Muscle layer of duodenum (tissue), 2 donors: ENCODE measurements around the gene KCNMA1.

Experiments used
- H3K27ac ChIP-seq: one replicate; pipeline ENCODE4 v1.7.0; 2013; ENCODE audit warnings: mild to moderate bottlenecking, low read length
- H3K27me3 ChIP-seq: one replicate; pipeline ENCODE4 v1.7.0; 2013; ENCODE audit warnings: low read depth, mild to moderate bottlenecking, control low read depth, low read length
- H3K36me3 ChIP-seq, 2 donors: one replicate each; pipeline ENCODE4 v1.7.0; 2013; ENCODE audit warnings: low read length in 2 of 2, control low read depth in 1 of 2, mild to moderate bottlenecking in 1 of 2; ENCODE audit not compliant: insufficient read depth in 2 of 2, control insufficient read depth in 1 of 2
- H3K4me1 ChIP-seq, 2 donors: one replicate each; pipeline ENCODE4 v1.7.0; 2013; ENCODE audit warnings: low read length in 2 of 2, mild to moderate bottlenecking in 2 of 2, control low read depth in 1 of 2, moderate library complexity in 1 of 2; ENCODE audit not compliant: insufficient read depth in 2 of 2, control insufficient read depth in 1 of 2
- H3K4me3 ChIP-seq, 2 donors: one replicate each; pipeline ENCODE4 v1.7.0; 2013; ENCODE audit warnings: low read length in 2 of 2, low read depth in 1 of 2, mild to moderate bottlenecking in 1 of 2
- H3K9me3 ChIP-seq, 2 donors: one replicate each; pipeline ENCODE4 v1.7.0; 2013; ENCODE audit warnings: low read length in 2 of 2, control low read depth in 1 of 2, mild to moderate bottlenecking in 1 of 2; ENCODE audit not compliant: control insufficient read depth in 1 of 2
- donor health status: healthy.

The KCNMA1 gene

GRCh38 chr10:77433546-77433945 is 204.1 kb downstream of the KCNMA1 start:
- peaks cover 0 to 8% of the 10 kb centered on the region in 2 donors for H3K4me1 ChIP-seq
- H3K9me3 ChIP-seq, result no peaks in the 10 kb centered on the region
- H3K36me3 ChIP-seq, result no peaks in the 10 kb centered on the region
- H3K27me3 ChIP-seq, result no peaks in the 10 kb centered on the region
- no peak overlapping the region for H3K4me3 ChIP-seq
- no peak overlapping the region for H3K27ac ChIP-seq

GRCh38 chr10:77431980-77432797 is 205.4 kb downstream of the KCNMA1 start:
- H3K27ac ChIP-seq, result no peak overlapping the region
- no peaks in the 10 kb centered on the region for H3K9me3 ChIP-seq
- no peak overlapping the region for H3K4me3 ChIP-seq
- H3K4me1 ChIP-seq, result peaks cover 0 to 10% of the 10 kb centered on the region in 2 donors
- H3K36me3 ChIP-seq, result no peaks in the 10 kb centered on the region
- H3K27me3 ChIP-seq, result no peaks in the 10 kb centered on the region

- Histone ChIP-seq H3K36me3 (no peaks in the 10 kb centered on the region), H3K27ac (no peak overlapping the region), H3K4me1 (peaks cover 0 to 14% of the 10 kb centered on the region in 2 donors), H3K4me3 (no peak overlapping the region), H3K27me3 (no peaks in the 10 kb centered on the region), H3K9me3 (no peaks in the 10 kb centered on the region)
These were observed 206.4 kb downstream of the KCNMA1 start for GRCh38 chr10:77431209-77431611.

- Histone ChIP-seq H3K27ac (no peak overlapping the region), H3K27me3 (no peaks in the 10 kb centered on the region), H3K36me3 (no peaks in the 10 kb centered on the region), H3K9me3 (no peaks in the 10 kb centered on the region), H3K4me3 (no peak overlapping the region), H3K4me1 (peaks cover 0 to 10% of the 10 kb centered on the region in 2 donors)
These were observed 207.1 kb downstream of the KCNMA1 start for GRCh38 chr10:77430530-77430929.

- no peaks in the 10 kb centered on the region for H3K27me3 ChIP-seq
- peaks cover 0 to 16% of the 10 kb centered on the region in 2 donors for H3K4me1 ChIP-seq
- no peak overlapping the region for H3K27ac ChIP-seq
- no peaks in the 10 kb centered on the region for H3K9me3 ChIP-seq
- H3K4me3 ChIP-seq, result no peak overlapping the region
- no peaks in the 10 kb centered on the region for H3K36me3 ChIP-seq
These were observed 208.8 kb downstream of the KCNMA1 start for GRCh38 chr10:77428691-77429395.

GRCh38 chr10:77424257-77424656 is 213.4 kb downstream of the KCNMA1 start:
- no peak overlapping the region for H3K27ac ChIP-seq
- no peaks in the 10 kb centered on the region for H3K27me3 ChIP-seq
- no peaks in the 10 kb centered on the region for H3K36me3 ChIP-seq
- peaks cover 0 to 18% of the 10 kb centered on the region in 2 donors for H3K4me1 ChIP-seq
- H3K4me3 ChIP-seq, result no peak overlapping the region
- no peaks in the 10 kb centered on the region for H3K9me3 ChIP-seq

GRCh38 chr10:77422491-77423338 is 214.9 kb downstream of the KCNMA1 start:
- no peak overlapping the region for H3K4me3 ChIP-seq
- no peak overlapping the region for H3K27ac ChIP-seq
- no peaks in the 10 kb centered on the region for H3K36me3 ChIP-seq
- peaks cover 0 to 30% of the 10 kb centered on the region in 2 donors for H3K4me1 ChIP-seq
- H3K27me3 ChIP-seq, result no peaks in the 10 kb centered on the region
- no peaks in the 10 kb centered on the region for H3K9me3 ChIP-seq

- H3K27ac ChIP-seq, result no peak overlapping the region
- no peaks in the 10 kb centered on the region for H3K36me3 ChIP-seq
- H3K4me1 ChIP-seq, result peaks cover 8 to 33% of the 10 kb centered on the region in 2 donors
- H3K4me3 ChIP-seq, result no peak overlapping the region
- no peaks in the 10 kb centered on the region for H3K27me3 ChIP-seq
- H3K9me3 ChIP-seq, result no peaks in the 10 kb centered on the region
These were observed 216.0 kb downstream of the KCNMA1 start for GRCh38 chr10:77421591-77421990.

- Histone ChIP-seq H3K4me1 (peaks cover 8 to 33% of the 10 kb centered on the region in 2 donors), H3K9me3 (no peaks in the 10 kb centered on the region), H3K36me3 (no peaks in the 10 kb centered on the region), H3K27me3 (no peaks in the 10 kb centered on the region), H3K4me3 (no peak overlapping the region), H3K27ac (no peak overlapping the region)
These were observed 216.6 kb downstream of the KCNMA1 start for GRCh38 chr10:77420947-77421523.

- H3K27ac ChIP-seq, result no peak overlapping the region
- H3K27me3 ChIP-seq, result no peaks in the 10 kb centered on the region
- H3K9me3 ChIP-seq, result no peaks in the 10 kb centered on the region
- H3K4me3 ChIP-seq, result no peak overlapping the region
- no peaks in the 10 kb centered on the region for H3K36me3 ChIP-seq
- peaks cover 8 to 33% of the 10 kb centered on the region in 2 donors for H3K4me1 ChIP-seq
These were observed 217.6 kb downstream of the KCNMA1 start for GRCh38 chr10:77419979-77420378.

GRCh38 chr10:77419056-77419455 is 218.6 kb downstream of the KCNMA1 start:
- Histone ChIP-seq H3K36me3 (no peaks in the 10 kb centered on the region), H3K4me3 (no peak overlapping the region), H3K9me3 (no peaks in the 10 kb centered on the region), H3K27me3 (no peaks in the 10 kb centered on the region), H3K27ac (no peak overlapping the region), H3K4me1 (peaks cover 8 to 30% of the 10 kb centered on the region in 2 donors)
